A673 (cell line): ENCODE measurements around the gene PID1.

ENCODE experiments used
- EZH2 ChIP-seq: fragments of 200-600 bp; sonication (generic); IDR thresholded peaks from 2 replicates; pipeline ENCODE4 v1.6.1; 2017; ENCODE audit warnings: borderline replicate concordance, low read depth, mild to moderate bottlenecking, mixed read lengths, antibody characterized with exemption, low read length; ENCODE audit not compliant: poor library complexity, severe bottlenecking
- TF ChIP-seq, protein P1 (sequence below): fragments of 300-800, 200-600 bp; sonication (generic); conservative IDR thresholded peaks from 2 replicates; pipeline ENCODE4 v1.5.1; 2017; ENCODE audit warnings: low read depth, mild to moderate bottlenecking, antibody characterized with exemption, low read length, moderate library complexity, mixed read lengths

DNA sequence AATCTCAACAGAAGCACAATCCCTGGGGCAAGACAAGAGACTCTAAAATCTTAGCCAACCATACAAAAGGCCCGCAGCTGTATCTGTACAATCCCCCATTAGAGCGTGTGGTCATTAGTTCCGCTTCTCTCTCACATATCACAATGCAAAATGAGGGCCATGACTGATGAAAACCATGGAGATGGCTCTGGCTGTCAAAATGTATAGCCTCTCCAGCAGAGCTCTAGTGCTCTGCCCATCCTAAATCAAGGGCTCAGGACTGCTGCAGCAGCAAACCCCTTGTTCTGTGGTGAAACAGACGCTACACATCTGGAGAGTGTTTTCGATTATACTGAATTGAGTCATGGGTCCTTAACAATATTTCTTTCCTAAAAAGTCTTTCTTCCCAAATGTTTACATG lies 221.0 kb downstream of the PID1 start:
- TF ChIP-seq, protein P1, sequence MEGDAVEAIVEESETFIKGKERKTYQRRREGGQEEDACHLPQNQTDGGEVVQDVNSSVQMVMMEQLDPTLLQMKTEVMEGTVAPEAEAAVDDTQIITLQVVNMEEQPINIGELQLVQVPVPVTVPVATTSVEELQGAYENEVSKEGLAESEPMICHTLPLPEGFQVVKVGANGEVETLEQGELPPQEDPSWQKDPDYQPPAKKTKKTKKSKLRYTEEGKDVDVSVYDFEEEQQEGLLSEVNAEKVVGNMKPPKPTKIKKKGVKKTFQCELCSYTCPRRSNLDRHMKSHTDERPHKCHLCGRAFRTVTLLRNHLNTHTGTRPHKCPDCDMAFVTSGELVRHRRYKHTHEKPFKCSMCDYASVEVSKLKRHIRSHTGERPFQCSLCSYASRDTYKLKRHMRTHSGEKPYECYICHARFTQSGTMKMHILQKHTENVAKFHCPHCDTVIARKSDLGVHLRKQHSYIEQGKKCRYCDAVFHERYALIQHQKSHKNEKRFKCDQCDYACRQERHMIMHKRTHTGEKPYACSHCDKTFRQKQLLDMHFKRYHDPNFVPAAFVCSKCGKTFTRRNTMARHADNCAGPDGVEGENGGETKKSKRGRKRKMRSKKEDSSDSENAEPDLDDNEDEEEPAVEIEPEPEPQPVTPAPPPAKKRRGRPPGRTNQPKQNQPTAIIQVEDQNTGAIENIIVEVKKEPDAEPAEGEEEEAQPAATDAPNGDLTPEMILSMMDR = no peak
- no peak for TF ChIP-seq EZH2
